Measurements from ENCODE around the gene TPCN2.

- TF ChIP-seq CTCF (IDR thresholded peaks at IDR 0.05 in 4 of 5, conservative IDR thresholded peaks at IDR 0.05 in 1 of 5) (no peak), POLR2A (IDR thresholded peaks at IDR 0.05) (no peak)
These were observed 50.4 kb downstream of the TPCN2 start for GRCh38 chr11:69099180-69099579.

Data from gastrocnemius medialis (tissue), 4 donors.